CD14-positive monocyte (primary cell): ENCODE results near the gene KRTAP4-8. TPM values are rescaled to one million over a fixed set of nuclear protein-coding genes. Genes with fewer than 3 reads are reported as not detected.

Source experiments
- DNase-seq, 3 donors: peaks; one replicate each; pipeline ENCODE4 v3.0.0-alpha.2; 2011 to 2022
- H2AFZ ChIP-seq: 2 replicates; pipeline ENCODE4 v1.6.0; 2012; ENCODE audit warnings: mild to moderate bottlenecking, low read depth, low read length, inconsistent platforms; ENCODE audit not compliant: insufficient read depth, poor library complexity, severe bottlenecking
- H3K27ac ChIP-seq, 2 donors: 1 replicate in 1 of 2; 2 replicates in 1 of 2; pipeline ENCODE4 v1.5.1; 2012 to 2013; ENCODE audit warnings: low read length in 2 of 2, control low read depth in 1 of 2, inconsistent platforms in 1 of 2, low read depth in 1 of 2, mild to moderate bottlenecking in 1 of 2
- H3K27me3 ChIP-seq, 2 donors: one replicate each; pipeline versions ENCODE4 v1.6.0 to v1.6.1; 2011 to 2013; ENCODE audit warnings: low read length in 2 of 2; ENCODE audit not compliant: control insufficient read depth in 2 of 2, insufficient read depth in 2 of 2
- H3K36me3 ChIP-seq, 2 donors: replicated peaks in 1 of 2; 1 replicate in 1 of 2; 2 replicates in 1 of 2; pipeline versions ENCODE4 v1.5.1 to v1.6.1; 2012 to 2013; ENCODE audit warnings: low read length in 2 of 2, control low read depth in 1 of 2, inconsistent platforms in 1 of 2, mild to moderate bottlenecking in 1 of 2; ENCODE audit not compliant: insufficient read depth in 2 of 2, control insufficient read depth in 1 of 2
- H3K4me1 ChIP-seq, 2 donors: 1 replicate in 1 of 2; 2 replicates in 1 of 2; pipeline versions ENCODE4 v1.5.1 to v1.6.1; 2012 to 2013; ENCODE audit warnings: low read length in 2 of 2, control low read depth in 1 of 2, inconsistent platforms in 1 of 2, mild to moderate bottlenecking in 1 of 2, moderate library complexity in 1 of 2; ENCODE audit not compliant: insufficient read depth in 2 of 2, control insufficient read depth in 1 of 2
- H3K4me2 ChIP-seq: replicated peaks from 2 replicates; pipeline ENCODE3; 2012; ENCODE audit warnings: low read length, moderate library complexity, mild to moderate bottlenecking; ENCODE audit not compliant: poor library complexity, severe bottlenecking; ENCODE audit errors: extremely low read depth
- H3K4me3 ChIP-seq, 3 experiments: fragments of 200-600 bp in 1 of 3; sonication (generic) in 1 of 3; replicated peaks in 1 of 3; 1 replicate in 2 of 3; 2 replicates in 1 of 3; pipeline ENCODE4 v1.5.1; 2011 to 2013; ENCODE audit warnings: low read length in 3 of 3, mild to moderate bottlenecking in 3 of 3, control low read depth in 2 of 3, low read depth in 2 of 3, inconsistent platforms in 1 of 3, moderate library complexity in 1 of 3
- H3K79me2 ChIP-seq: 2 replicates; pipeline ENCODE4 v1.6.0; 2012; ENCODE audit warnings: mild to moderate bottlenecking, control low read depth, inconsistent platforms, low read length, moderate library complexity; ENCODE audit not compliant: insufficient read depth
- H3K9ac ChIP-seq: 2 replicates; pipeline ENCODE4 v1.6.0; 2017; ENCODE audit warnings: low read length, mild to moderate bottlenecking; ENCODE audit not compliant: insufficient read depth, poor library complexity, severe bottlenecking
- H3K9me3 ChIP-seq, 2 donors: replicated peaks in 1 of 2; 1 replicate in 1 of 2; 2 replicates in 1 of 2; pipeline versions ENCODE4 v1.5.1 to v1.6.1; 2012 to 2013; ENCODE audit warnings: low read length in 2 of 2, control low read depth in 1 of 2; ENCODE audit not compliant: control insufficient read depth in 1 of 2, insufficient read depth in 1 of 2
- H4K20me1 ChIP-seq: 2 replicates; pipeline ENCODE4 v1.6.0; 2012; ENCODE audit warnings: mild to moderate bottlenecking, low read length, control low read depth, moderate library complexity; ENCODE audit not compliant: insufficient read depth
- H3K27ac Mint-ChIP-seq, 7 donors: one replicate each; pipeline ENCODE4 v1.8.0; 2020; ENCODE audit warnings: mild to moderate bottlenecking in 7 of 7, mixed read lengths in 7 of 7, moderate library complexity in 6 of 7, inconsistent platforms in 2 of 7
- H3K27me3 Mint-ChIP-seq, 3 donors: one replicate each; pipeline ENCODE4 v1.8.0; 2021 to 2022; ENCODE audit warnings: low read depth in 3 of 3, mild to moderate bottlenecking in 3 of 3, mixed read lengths in 3 of 3, moderate library complexity in 3 of 3, inconsistent platforms in 1 of 3
- H3K36me3 Mint-ChIP-seq, 2 donors: one replicate each; pipeline ENCODE4 v1.8.0; 2020; ENCODE audit warnings: mixed read lengths in 2 of 2, inconsistent platforms in 1 of 2, mild to moderate bottlenecking in 1 of 2
- H3K4me1 Mint-ChIP-seq: one replicate; pipeline ENCODE4 v1.8.0; 2020; ENCODE audit warnings: mild to moderate bottlenecking, mixed read lengths
- H3K4me3 Mint-ChIP-seq, 2 donors: one replicate each; pipeline ENCODE4 v1.8.0; 2020; ENCODE audit warnings: mild to moderate bottlenecking in 2 of 2, mixed read lengths in 2 of 2, moderate library complexity in 1 of 2
- H3K9me3 Mint-ChIP-seq, 7 donors: one replicate each; pipeline ENCODE4 v1.8.0; 2020 to 2022; ENCODE audit warnings: mixed read lengths in 7 of 7, mild to moderate bottlenecking in 6 of 7, moderate library complexity in 6 of 7, inconsistent platforms in 2 of 7
- CTCF ChIP-seq: fragments of 200-600 bp; IDR thresholded peaks from one replicate; pipeline ENCODE4 v1.8.0; 2022; ENCODE audit warnings: antibody characterized with exemption, mild to moderate bottlenecking
- WGBS: methylation state at CpG from one replicate; pipeline ENCODE4 v1.1.5; 2013; ENCODE audit warnings: missing lambda C conversion rate; ENCODE audit not compliant: insufficient coverage; 5-methylcytosine and 5-hydroxymethylcytosine counted together
- intact Hi-C, 2 donors: fragments of 100-400 bp; cut with micrococcal nuclease; formaldehyde crosslinking; loops; one replicate each; pipeline versions ENCODE4 v1.15.0 to v1.15.1; 2023
- polyA plus RNA-seq, 3 donors: library from polyadenylated mRNA; depleted of rRNA in 1 of 3; unstranded in 2 of 3; stranded (reverse) in 1 of 3; fragments of 300-500 nt in 2 of 3; fragments of >200 nt in 1 of 3; fragmentation: Illumina TruSeq in 2 of 3; gene quantifications; 1 replicate in 2 of 3; 2 replicates in 1 of 3; pipeline ENCODE4 v1.2.3, GENCODE V29; 2012 to 2021

KRTAP4-8 gene
- polyA plus RNA-seq, 3 donors = not detected

GRCh38 chr17:41052566-41052965 is 45.4 kb downstream of the KRTAP4-8 start:
- Mint-ChIP-seq H3K9me3 (peaks cover 0 to 5% (median 0%) of the 10 kb centered on the region in 7 donors), H3K4me1 (no peaks in the 10 kb centered on the region), H3K4me3 (no peak overlapping the region), H3K27ac (no peak overlapping the region), H3K36me3 (no peaks in the 10 kb centered on the region), H3K27me3 (peaks cover 9 to 23% (median 12%) of the 10 kb centered on the region in 3 donors)
- Histone ChIP-seq H3K4me2 (no peak overlapping the region), H2AFZ (no peak overlapping the region), H3K79me2 (no peaks in the 10 kb centered on the region), H3K27ac (no peak overlapping the region), H3K36me3 (no peaks in the 10 kb centered on the region), H3K4me1 (no peaks in the 10 kb centered on the region), H3K9ac (no peak overlapping the region), H3K9me3 (no peaks in the 10 kb centered on the region), H3K4me3 (no peak overlapping the region), H3K27me3 (peaks cover 2 to 7% of the 10 kb centered on the region in 2 donors), H4K20me1 (no peaks in the 10 kb centered on the region)
- intact Hi-C loops = no loop called here
- TF ChIP-seq CTCF = no peak
- DNase-seq = no peak

GRCh38 chr17:41049110-41049509 is 48.8 kb downstream of the KRTAP4-8 start:
- H3K9me3 ChIP-seq = no peaks in the 10 kb centered on the region
- H3K4me1 ChIP-seq = no peaks in the 10 kb centered on the region
- no peak overlapping the region for H3K27ac ChIP-seq
- no peak overlapping the region for H3K27ac Mint-ChIP-seq
- H3K4me2 ChIP-seq = no peak overlapping the region
- no peak overlapping the region for H2AFZ ChIP-seq
- no peak overlapping the region for H3K9ac ChIP-seq
- H3K4me3 Mint-ChIP-seq = no peak overlapping the region
- peaks cover 14 to 36% (median 20%) of the 10 kb centered on the region in 3 donors for H3K27me3 Mint-ChIP-seq
- peaks cover 6 to 10% of the 10 kb centered on the region in 2 donors for H3K27me3 ChIP-seq
- H3K4me1 Mint-ChIP-seq = no peaks in the 10 kb centered on the region
- no peaks in the 10 kb centered on the region for H4K20me1 ChIP-seq
- H3K4me3 ChIP-seq = no peak overlapping the region
- WGBS = 20% methylated on average over 1 of the region's 2 CpGs
- H3K36me3 ChIP-seq = no peaks in the 10 kb centered on the region
- no peaks in the 10 kb centered on the region for H3K36me3 Mint-ChIP-seq
- no peak for DNase-seq
- H3K9me3 Mint-ChIP-seq = peaks cover 0 to 4% (median 0%) of the 10 kb centered on the region in 7 donors
- intact Hi-C loops = no loop called here
- no peaks in the 10 kb centered on the region for H3K79me2 ChIP-seq
- TF ChIP-seq CTCF = no peak
